ENCODE measurements around the gene MPDZ.

DNA sequence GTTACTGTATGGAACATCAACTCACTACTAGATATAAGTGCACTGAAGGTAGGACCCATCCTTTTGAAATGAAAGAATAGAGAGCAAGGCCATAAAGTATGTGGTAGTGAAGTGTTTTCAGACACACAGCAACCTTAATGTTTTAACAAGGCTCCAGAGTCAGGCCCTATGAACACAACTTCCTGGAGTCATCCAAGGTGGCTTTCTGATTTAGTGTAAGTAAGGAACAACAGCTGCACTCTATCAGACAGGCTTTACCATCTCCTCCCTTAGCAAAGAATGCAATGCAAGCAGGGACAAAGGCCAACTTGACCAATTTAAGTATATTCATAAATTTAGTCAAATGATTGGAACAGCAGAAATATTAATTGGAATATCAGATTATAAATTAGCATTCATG, 90.1 kb downstream of the MPDZ start:
- TF ChIP-seq, protein P1, sequence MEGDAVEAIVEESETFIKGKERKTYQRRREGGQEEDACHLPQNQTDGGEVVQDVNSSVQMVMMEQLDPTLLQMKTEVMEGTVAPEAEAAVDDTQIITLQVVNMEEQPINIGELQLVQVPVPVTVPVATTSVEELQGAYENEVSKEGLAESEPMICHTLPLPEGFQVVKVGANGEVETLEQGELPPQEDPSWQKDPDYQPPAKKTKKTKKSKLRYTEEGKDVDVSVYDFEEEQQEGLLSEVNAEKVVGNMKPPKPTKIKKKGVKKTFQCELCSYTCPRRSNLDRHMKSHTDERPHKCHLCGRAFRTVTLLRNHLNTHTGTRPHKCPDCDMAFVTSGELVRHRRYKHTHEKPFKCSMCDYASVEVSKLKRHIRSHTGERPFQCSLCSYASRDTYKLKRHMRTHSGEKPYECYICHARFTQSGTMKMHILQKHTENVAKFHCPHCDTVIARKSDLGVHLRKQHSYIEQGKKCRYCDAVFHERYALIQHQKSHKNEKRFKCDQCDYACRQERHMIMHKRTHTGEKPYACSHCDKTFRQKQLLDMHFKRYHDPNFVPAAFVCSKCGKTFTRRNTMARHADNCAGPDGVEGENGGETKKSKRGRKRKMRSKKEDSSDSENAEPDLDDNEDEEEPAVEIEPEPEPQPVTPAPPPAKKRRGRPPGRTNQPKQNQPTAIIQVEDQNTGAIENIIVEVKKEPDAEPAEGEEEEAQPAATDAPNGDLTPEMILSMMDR (IDR thresholded peaks at IDR 0.05 in 4 of 5, conservative IDR thresholded peaks at IDR 0.05 in 1 of 5), result no peak
- TF ChIP-seq POLR2A (IDR thresholded peaks at IDR 0.05), result no peak

Measured in gastrocnemius medialis (tissue), 4 donors.